C4-2B (cell line): ENCODE measurements around the gene CAMK1D.

Experiments used
- H3K27ac ChIP-seq: fragments of 450-650 bp; 2 replicates; pipeline ENCODE4 v1.5.1; 2017
- ZFX ChIP-seq: fragments of 450-650 bp; IDR thresholded peaks from 2 replicates; pipeline ENCODE4 v1.6.1; 2017
- TF ChIP-seq, protein P1 (sequence below): fragments of 450-650 bp; conservative IDR thresholded peaks from 2 replicates; pipeline ENCODE4 v1.5.1; 2017; ENCODE audit warnings: mild to moderate bottlenecking

CAMK1D gene

DNA sequence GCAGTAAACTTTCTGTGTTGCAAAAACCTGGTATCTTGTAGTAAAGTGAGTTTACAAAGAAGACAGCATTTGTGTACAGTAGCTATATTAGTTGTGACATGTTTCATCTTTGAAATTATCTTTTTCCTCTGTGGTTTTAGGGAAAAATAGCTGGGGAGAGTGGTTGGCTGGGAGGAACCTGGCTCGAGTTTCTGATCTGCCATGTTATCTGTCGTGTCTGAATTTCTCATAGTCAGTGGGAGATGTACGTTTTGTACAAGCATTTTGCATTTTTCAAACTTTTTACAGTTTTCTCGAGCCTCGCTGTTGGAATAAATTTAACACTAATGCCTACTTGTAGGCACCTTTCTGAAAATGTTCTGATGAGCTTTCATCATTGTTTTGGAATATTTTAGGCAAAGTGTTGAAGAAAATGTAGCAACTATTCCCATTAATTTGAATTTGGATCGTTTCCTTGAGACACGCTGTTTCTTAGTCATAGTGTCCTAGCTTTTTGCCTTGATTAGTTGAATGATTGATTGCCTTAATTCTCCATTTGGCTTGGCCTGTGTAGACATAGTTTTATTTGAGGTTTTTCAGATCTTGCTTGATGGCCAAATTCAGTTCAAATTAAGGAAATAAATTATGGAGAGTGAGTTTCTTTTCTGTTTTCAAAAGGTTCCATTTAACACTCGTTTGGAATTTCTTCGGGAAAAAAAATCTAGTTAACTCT lies 65.1 kb downstream of the CAMK1D start:
- H3K27ac ChIP-seq: no peak overlapping the region
- no peak for TF ChIP-seq ZFX
- TF ChIP-seq, protein P1, sequence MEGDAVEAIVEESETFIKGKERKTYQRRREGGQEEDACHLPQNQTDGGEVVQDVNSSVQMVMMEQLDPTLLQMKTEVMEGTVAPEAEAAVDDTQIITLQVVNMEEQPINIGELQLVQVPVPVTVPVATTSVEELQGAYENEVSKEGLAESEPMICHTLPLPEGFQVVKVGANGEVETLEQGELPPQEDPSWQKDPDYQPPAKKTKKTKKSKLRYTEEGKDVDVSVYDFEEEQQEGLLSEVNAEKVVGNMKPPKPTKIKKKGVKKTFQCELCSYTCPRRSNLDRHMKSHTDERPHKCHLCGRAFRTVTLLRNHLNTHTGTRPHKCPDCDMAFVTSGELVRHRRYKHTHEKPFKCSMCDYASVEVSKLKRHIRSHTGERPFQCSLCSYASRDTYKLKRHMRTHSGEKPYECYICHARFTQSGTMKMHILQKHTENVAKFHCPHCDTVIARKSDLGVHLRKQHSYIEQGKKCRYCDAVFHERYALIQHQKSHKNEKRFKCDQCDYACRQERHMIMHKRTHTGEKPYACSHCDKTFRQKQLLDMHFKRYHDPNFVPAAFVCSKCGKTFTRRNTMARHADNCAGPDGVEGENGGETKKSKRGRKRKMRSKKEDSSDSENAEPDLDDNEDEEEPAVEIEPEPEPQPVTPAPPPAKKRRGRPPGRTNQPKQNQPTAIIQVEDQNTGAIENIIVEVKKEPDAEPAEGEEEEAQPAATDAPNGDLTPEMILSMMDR: no peak

- H3K27ac ChIP-seq: no peak overlapping the region
- TF ChIP-seq ZFX: no peak
- TF ChIP-seq, protein P1: no peak
Observed at GRCh38 chr10:12416344-12417050, 67.2 kb downstream of the CAMK1D start.

- H3K27ac ChIP-seq: no peak overlapping the region
- TF ChIP-seq ZFX: no peak
- TF ChIP-seq, protein P1: no peak
Observed at GRCh38 chr10:12417331-12417730, 68.0 kb downstream of the CAMK1D start.

DNA sequence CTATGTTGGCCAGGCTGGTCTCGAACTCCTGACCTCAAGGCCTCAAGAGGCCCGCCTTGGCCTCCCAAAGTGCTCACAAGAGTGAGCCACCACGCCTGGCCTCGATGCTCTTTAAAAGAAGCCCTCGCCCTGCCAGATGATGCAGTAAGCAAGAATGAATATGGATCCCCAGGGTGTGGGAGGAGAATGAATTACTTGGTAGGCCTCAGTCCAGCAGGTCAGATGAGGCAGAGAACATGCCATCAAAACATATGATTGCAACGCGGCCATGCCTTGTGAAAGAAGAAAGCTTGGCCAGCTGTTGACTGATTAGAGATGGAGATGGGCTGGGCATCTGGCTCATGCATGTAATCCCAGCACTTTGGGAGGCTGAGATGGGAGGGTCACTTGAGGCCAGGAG lies 68.7 kb downstream of the CAMK1D start:
- no peak for TF ChIP-seq ZFX
- TF ChIP-seq, protein P1: no peak
- no peak overlapping the region for H3K27ac ChIP-seq

DNA sequence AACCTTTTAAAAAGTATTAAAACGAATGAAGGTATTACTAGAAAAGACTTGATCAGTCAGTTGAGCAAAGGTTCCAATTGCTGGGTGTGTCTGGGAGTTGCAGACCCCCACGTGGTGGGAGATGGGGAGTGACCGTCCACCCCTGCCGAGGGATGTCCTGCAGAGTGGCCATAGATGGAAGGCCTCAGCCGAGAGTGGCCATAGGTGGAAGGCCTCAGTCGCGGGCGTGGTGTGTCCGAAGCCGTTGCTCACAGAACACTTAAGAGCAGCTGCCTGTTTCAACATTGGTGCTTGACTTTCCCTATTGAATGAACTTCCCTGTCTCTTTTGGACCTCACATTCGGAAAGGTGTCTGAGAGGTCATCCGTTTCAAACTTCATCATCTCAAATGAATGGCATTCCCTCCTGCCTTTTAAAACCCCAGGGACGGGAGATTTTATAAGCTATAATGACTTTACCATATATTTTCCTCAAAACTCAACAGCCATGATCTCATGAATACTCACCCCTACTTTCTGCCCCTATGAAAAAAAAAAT lies 69.4 kb downstream of the CAMK1D start:
- no peak overlapping the region for H3K27ac ChIP-seq
- TF ChIP-seq, protein P1: no peak
- no peak for TF ChIP-seq ZFX

- TF ChIP-seq ZFX: no peak
- TF ChIP-seq, protein P1: no peak
- H3K27ac ChIP-seq: no peak overlapping the region
Observed at GRCh38 chr10:12419262-12419847, 70.0 kb downstream of the CAMK1D start.

DNA sequence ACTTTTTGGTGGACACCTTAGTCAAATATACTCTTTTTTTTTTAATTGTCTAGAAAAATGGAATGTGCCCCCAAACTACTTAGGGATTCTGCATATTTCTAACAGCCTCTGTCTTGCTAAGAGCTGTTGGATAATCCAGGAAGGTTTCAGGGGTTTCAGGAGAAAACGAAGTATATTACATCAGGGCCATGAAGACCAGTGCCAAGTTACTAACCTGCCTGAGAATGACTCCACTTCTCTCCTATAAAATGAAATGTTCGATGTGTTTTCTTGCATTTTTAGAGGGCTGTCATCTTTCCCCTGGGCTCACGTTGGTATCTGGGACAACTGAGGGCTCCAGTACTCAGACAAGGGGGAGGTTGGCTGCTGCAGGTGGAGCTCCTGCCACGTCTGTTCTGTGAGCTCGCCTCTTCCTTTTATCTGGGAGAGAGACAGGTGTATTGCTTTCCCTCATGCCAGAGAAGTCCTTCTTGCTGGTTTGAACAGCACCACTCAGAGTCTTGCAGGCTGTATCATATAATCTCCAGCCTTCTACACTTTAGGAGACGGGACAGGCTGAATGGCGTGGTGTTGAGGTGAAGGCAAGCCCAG lies 71.3 kb downstream of the CAMK1D start:
- no peak for TF ChIP-seq ZFX
- no peak overlapping the region for H3K27ac ChIP-seq
